GM23338 (cell line): ENCODE measurements around the gene S100Z. TPM values are rescaled to one million over a fixed set of nuclear protein-coding genes. Genes with fewer than 3 reads are reported as not detected.
A peak's percentile ranks its signal among the peaks of the same experiment; 100 is the strongest.

Experiments
- ATAC-seq: fragments of 200-7000 bp; cut with Tn5 transposase; 3 replicates; pipeline ENCODE4 v1.9.1; 2020
- DNase-seq: peaks from one replicate; pipeline ENCODE4 v3.0.0-alpha.2; 2015; ENCODE audit warnings: low spot score
- H2AFZ ChIP-seq: fragments of 200-600 bp; sonication (generic); 2 replicates; pipeline ENCODE4 v1.8.0; 2016; ENCODE audit warnings: antibody characterized with exemption, mild to moderate bottlenecking, moderate library complexity
- H3F3A ChIP-seq: fragments of 200-600 bp; sonication (generic); replicated peaks from 2 replicates; pipeline ENCODE4 v1.8.0; 2017; ENCODE audit warnings: antibody characterized with exemption, mixed run types, low read depth
- H3K27ac ChIP-seq: fragments of 200-600 bp; sonication (generic); 2 replicates; pipeline ENCODE4 v1.6.1; 2016; ENCODE audit warnings: low read depth
- H3K27me3 ChIP-seq: fragments of 200-600 bp; sonication (generic); 2 replicates; pipeline ENCODE4 v1.8.0; 2016; ENCODE audit warnings: mild to moderate bottlenecking, mixed run types, moderate library complexity; ENCODE audit not compliant: insufficient read depth
- H3K36me3 ChIP-seq: fragments of 200-600 bp; sonication (generic); 2 replicates; pipeline ENCODE4 v1.8.0; 2016; ENCODE audit warnings: mild to moderate bottlenecking; ENCODE audit not compliant: insufficient read depth
- H3K4me1 ChIP-seq: fragments of 200-600 bp; sonication (generic); 2 replicates; pipeline ENCODE4 v1.8.0; 2016; ENCODE audit warnings: mild to moderate bottlenecking, moderate library complexity; ENCODE audit not compliant: insufficient read depth
- H3K4me2 ChIP-seq: fragments of 200-600 bp; sonication (generic); 2 replicates; pipeline ENCODE4 v1.7.1; 2017; ENCODE audit warnings: mixed run types
- H3K4me3 ChIP-seq: fragments of 200-600 bp; sonication (generic); 2 replicates; pipeline ENCODE4 v1.6.1; 2016; ENCODE audit warnings: mixed run types
- H3K79me2 ChIP-seq: fragments of 200-600 bp; sonication (generic); replicated peaks from 2 replicates; pipeline ENCODE4 v1.8.0; 2017; ENCODE audit warnings: mild to moderate bottlenecking; ENCODE audit not compliant: insufficient read depth
- H3K9me2 ChIP-seq: fragments of 200-600 bp; sonication (generic); 2 replicates; pipeline ENCODE4 v1.8.0; 2017; ENCODE audit not compliant: insufficient read depth
- H4K20me1 ChIP-seq: fragments of 200-600 bp; sonication (generic); replicated peaks from 2 replicates; pipeline ENCODE4 v1.8.0; 2017; ENCODE audit warnings: mild to moderate bottlenecking; ENCODE audit not compliant: insufficient read depth
- H3K27ac Mint-ChIP-seq: 2 replicates; pipeline ENCODE4 v1.8.0; 2020; ENCODE audit warnings: inconsistent platforms, mild to moderate bottlenecking, moderate library complexity, mixed read lengths
- H3K27me3 Mint-ChIP-seq: 3 replicates; pipeline ENCODE4 v1.8.0; 2022; ENCODE audit warnings: low read depth, mild to moderate bottlenecking, moderate library complexity, mixed read lengths, inconsistent platforms; ENCODE audit not compliant: insufficient read depth, poor library complexity
- H3K36me3 Mint-ChIP-seq: 3 replicates; pipeline ENCODE4 v1.8.0; 2021; ENCODE audit warnings: low read depth, mild to moderate bottlenecking, inconsistent platforms, moderate library complexity, mixed read lengths
- H3K4me1 Mint-ChIP-seq: 3 replicates; pipeline ENCODE4 v1.8.0; 2020; ENCODE audit warnings: mild to moderate bottlenecking, inconsistent platforms, mixed read lengths
- H3K4me3 Mint-ChIP-seq: 3 replicates; pipeline ENCODE4 v1.8.0; 2021; ENCODE audit warnings: moderate library complexity, mild to moderate bottlenecking, inconsistent platforms, mixed read lengths
- H3K9me3 Mint-ChIP-seq: 3 replicates; pipeline ENCODE4 v1.8.0; 2020; ENCODE audit warnings: moderate library complexity, mild to moderate bottlenecking, inconsistent platforms, mixed read lengths
- CREB1 ChIP-seq: fragments of 250-450 bp; sonication (Bioruptor Pico); IDR thresholded peaks from 2 replicates; pipeline ENCODE4 v1.5.0; 2020; ENCODE audit warnings: low read depth, mild to moderate bottlenecking, moderate library complexity
- ETS1 ChIP-seq: IDR thresholded peaks from 2 replicates; pipeline ENCODE4 v1.6.1; 2016; ENCODE audit warnings: antibody characterized with exemption
- EZH2phosphoT487 ChIP-seq: fragments of 200-600 bp; sonication (generic); IDR thresholded peaks from one replicate; pipeline ENCODE4 v1.8.1; 2018; ENCODE audit warnings: antibody characterized with exemption; ENCODE audit not compliant: unreplicated experiment
- STAT1 ChIP-seq: IDR thresholded peaks from one replicate; pipeline ENCODE4 v1.6.1; 2016; ENCODE audit warnings: antibody characterized with exemption; ENCODE audit not compliant: unreplicated experiment
- polyA plus RNA-seq: library from polyadenylated mRNA; unstranded; fragments of >200 nt; fragmentation: Nextera tagmentation; extraction: Ambion mirVana; gene quantifications from 2 replicates; pipeline ENCODE4 v1.2.1, GENCODE V29; 2016
- total RNA-seq: library from RNA; depleted of rRNA; stranded (reverse); fragments of >200 nt; shearing (Covaris generic); gene quantifications from 2 replicates; pipeline ENCODE4 v1.2.3, GENCODE V29; 2014
- TF ChIP-seq, protein P1 (sequence below): fragments of 250-450 bp; sonication (Bioruptor Pico); IDR thresholded peaks from 2 replicates; pipeline ENCODE4 v1.5.0; 2020; ENCODE audit warnings: mild to moderate bottlenecking, moderate library complexity

S100Z gene
- total and polyA plus RNA-seq, 2 experiments from 2014 or later = not detected

DNA sequence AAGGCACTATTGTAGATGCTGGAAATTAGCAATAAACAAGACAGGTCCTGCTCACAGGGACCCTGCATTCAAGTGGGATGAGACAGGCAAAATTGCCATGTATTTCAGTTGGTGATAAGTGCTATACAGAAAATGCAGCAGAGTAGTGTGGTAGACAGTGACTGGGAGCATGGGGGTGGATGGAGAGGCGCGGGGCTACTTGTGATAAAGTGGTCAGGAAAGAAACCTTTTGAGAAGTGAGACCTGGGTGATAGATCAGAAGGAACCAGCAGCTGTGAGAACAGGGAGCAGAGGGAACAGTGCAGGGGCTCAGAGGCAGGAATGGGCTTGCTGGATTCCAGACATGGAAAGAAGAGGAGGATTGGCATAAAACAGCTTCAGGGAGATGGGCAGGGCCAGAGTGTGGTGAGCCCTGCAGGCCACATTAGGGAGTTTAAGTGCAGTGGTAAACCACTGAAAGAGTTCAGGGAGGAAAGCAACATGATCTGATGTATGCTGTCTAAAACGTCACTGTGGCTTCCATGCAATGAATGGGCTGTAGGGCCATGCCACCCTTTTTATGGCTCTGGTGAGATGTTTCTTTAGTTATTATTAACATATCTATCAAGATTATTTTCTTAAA is 110.3 kb downstream of the S100Z start:
- H3K36me3 Mint-ChIP-seq = no peaks in the 10 kb centered on the region
- H3K27ac ChIP-seq = no peak overlapping the region
- DNase-seq = peak; percentile 29

More for the DNA sequence above, 110.3 kb downstream of the S100Z start:
- Mint-ChIP-seq H3K9me3 (no peaks in the 10 kb centered on the region), H3K4me3 (no peak overlapping the region), H3K27me3 (peaks cover 10% of the 10 kb centered on the region), H3K4me1 (peaks cover 11% of the 10 kb centered on the region; the same call in 2 of the 3 replicates), H3K27ac (no peak overlapping the region)
- Histone ChIP-seq H3K4me1 (peaks cover 6% of the 10 kb centered on the region; the same call in 1 of the 2 replicates), H2AFZ (peak overlapping the region; percentile 34; the same call in 1 of the 2 replicates), H3K4me3 (no peak overlapping the region), H3F3A (no peaks in the 10 kb centered on the region), H3K79me2 (no peaks in the 10 kb centered on the region), H3K9me2 (no peaks in the 10 kb centered on the region), H3K36me3 (no peaks in the 10 kb centered on the region), H3K4me2 (no peak overlapping the region), H3K27me3 (peaks cover 13% of the 10 kb centered on the region), H4K20me1 (no peaks in the 10 kb centered on the region)
- ATAC-seq = peak; percentile 82
- TF ChIP-seq ETS1 = no peak
- no peak for TF ChIP-seq EZH2phosphoT487
- no peak for TF ChIP-seq CREB1 (CRISPR knock-in tag)
- no peak for TF ChIP-seq STAT1
- TF ChIP-seq, protein P1, sequence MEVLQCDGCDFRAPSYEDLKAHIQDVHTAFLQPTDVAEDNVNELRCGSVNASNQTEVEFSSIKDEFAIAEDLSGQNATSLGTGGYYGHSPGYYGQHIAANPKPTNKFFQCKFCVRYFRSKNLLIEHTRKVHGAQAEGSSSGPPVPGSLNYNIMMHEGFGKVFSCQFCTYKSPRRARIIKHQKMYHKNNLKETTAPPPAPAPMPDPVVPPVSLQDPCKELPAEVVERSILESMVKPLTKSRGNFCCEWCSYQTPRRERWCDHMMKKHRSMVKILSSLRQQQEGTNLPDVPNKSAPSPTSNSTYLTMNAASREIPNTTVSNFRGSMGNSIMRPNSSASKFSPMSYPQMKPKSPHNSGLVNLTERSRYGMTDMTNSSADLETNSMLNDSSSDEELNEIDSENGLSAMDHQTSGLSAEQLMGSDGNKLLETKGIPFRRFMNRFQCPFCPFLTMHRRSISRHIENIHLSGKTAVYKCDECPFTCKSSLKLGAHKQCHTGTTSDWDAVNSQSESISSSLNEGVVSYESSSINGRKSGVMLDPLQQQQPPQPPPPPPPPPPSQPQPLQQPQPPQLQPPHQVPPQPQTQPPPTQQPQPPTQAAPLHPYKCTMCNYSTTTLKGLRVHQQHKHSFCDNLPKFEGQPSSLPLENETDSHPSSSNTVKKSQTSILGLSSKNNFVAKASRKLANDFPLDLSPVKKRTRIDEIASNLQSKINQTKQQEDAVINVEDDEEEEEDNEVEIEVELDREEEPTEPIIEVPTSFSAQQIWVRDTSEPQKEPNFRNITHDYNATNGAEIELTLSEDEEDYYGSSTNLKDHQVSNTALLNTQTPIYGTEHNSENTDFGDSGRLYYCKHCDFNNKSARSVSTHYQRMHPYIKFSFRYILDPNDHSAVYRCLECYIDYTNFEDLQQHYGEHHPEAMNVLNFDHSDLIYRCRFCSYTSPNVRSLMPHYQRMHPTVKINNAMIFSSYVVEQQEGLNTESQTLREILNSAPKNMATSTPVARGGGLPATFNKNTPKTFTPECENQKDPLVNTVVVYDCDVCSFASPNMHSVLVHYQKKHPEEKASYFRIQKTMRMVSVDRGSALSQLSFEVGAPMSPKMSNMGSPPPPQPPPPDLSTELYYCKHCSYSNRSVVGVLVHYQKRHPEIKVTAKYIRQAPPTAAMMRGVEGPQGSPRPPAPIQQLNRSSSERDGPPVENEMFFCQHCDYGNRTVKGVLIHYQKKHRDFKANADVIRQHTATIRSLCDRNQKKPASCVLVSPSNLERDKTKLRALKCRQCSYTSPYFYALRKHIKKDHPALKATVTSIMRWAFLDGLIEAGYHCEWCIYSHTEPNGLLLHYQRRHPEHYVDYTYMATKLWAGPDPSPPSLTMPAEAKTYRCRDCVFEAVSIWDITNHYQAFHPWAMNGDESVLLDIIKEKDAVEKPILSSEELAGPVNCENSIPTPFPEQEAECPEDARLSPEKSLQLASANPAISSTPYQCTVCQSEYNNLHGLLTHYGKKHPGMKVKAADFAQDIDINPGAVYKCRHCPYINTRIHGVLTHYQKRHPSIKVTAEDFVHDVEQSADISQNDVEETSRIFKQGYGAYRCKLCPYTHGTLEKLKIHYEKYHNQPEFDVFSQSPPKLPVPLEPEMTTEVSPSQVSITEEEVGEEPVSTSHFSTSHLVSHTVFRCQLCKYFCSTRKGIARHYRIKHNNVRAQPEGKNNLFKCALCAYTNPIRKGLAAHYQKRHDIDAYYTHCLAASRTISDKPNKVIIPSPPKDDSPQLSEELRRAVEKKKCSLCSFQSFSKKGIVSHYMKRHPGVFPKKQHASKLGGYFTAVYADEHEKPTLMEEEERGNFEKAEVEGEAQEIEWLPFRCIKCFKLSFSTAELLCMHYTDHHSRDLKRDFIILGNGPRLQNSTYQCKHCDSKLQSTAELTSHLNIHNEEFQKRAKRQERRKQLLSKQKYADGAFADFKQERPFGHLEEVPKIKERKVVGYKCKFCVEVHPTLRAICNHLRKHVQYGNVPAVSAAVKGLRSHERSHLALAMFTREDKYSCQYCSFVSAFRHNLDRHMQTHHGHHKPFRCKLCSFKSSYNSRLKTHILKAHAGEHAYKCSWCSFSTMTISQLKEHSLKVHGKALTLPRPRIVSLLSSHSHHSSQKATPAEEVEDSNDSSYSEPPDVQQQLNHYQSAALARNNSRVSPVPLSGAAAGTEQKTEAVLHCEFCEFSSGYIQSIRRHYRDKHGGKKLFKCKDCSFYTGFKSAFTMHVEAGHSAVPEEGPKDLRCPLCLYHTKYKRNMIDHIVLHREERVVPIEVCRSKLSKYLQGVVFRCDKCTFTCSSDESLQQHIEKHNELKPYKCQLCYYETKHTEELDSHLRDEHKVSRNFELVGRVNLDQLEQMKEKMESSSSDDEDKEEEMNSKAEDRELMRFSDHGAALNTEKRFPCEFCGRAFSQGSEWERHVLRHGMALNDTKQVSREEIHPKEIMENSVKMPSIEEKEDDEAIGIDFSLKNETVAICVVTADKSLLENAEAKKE (CRISPR knock-in tag) = no peak
